CD8-positive, alpha-beta memory T cell (primary cell): Measurements from ENCODE around the gene RAP1B. TPM values are rescaled to one million over a fixed set of nuclear protein-coding genes. Genes with fewer than 3 reads are reported as not detected.
"Not testable (repeated sequence)": the region's sequence is repeated elsewhere in the genome, so short reads cannot be mapped to it uniquely, and the experiment has no call there.

Experiments
- CTCF ChIA-PET: fragments of 350-600 bp; sonication (Branson Sonifier 250); formaldehyde crosslinking; loops from one replicate; lab custom pipeline; 2021; ENCODE audit warnings: antibody characterized with exemption; lab: Charles Lee
- POLR2A ChIA-PET: fragments of 350-600 bp; sonication (Branson Sonifier 250); formaldehyde crosslinking; loops from one replicate; lab custom pipeline; 2021; ENCODE audit warnings: antibody characterized with exemption; lab: Charles Lee
- DNase-seq, 5 donors: peaks; one replicate each; pipeline versions ENCODE4 v3.0.0 to v3.0.0-alpha.2; 2020 to 2022; ENCODE audit warnings: mixed read lengths in 1 of 5
- H3K27ac ChIP-seq: one replicate; pipeline ENCODE4 v1.7.0; 2013; ENCODE audit warnings: low read depth, mild to moderate bottlenecking, low read length, moderate library complexity
- H3K27me3 ChIP-seq: 2 replicates; pipeline ENCODE4 v1.7.0; 2013; ENCODE audit warnings: low read length, mild to moderate bottlenecking; ENCODE audit not compliant: insufficient read depth, poor library complexity, severe bottlenecking
- H3K36me3 ChIP-seq: 2 replicates; pipeline ENCODE4 v1.7.0; 2013; ENCODE audit warnings: mild to moderate bottlenecking, low read length, moderate library complexity; ENCODE audit not compliant: insufficient read depth
- H3K4me1 ChIP-seq: 2 replicates; pipeline ENCODE4 v1.7.0; 2013; ENCODE audit warnings: mild to moderate bottlenecking, low read length, moderate library complexity; ENCODE audit not compliant: insufficient read depth
- H3K4me3 ChIP-seq: 2 replicates; pipeline ENCODE4 v1.7.0; 2013; ENCODE audit warnings: mild to moderate bottlenecking, low read length
- H3K9me3 ChIP-seq: 2 replicates; pipeline ENCODE4 v1.7.0; 2013; ENCODE audit warnings: mild to moderate bottlenecking, low read length
- H3K27ac Mint-ChIP-seq, 8 donors: one replicate each; pipeline ENCODE4 v1.8.0; 2020 to 2021; ENCODE audit warnings: mixed read lengths in 8 of 8, mild to moderate bottlenecking in 6 of 8, inconsistent platforms in 3 of 8, moderate library complexity in 3 of 8
- H3K27me3 Mint-ChIP-seq, 2 donors: one replicate each; pipeline ENCODE4 v1.8.0; 2020 to 2021; ENCODE audit warnings: mixed read lengths in 2 of 2, mild to moderate bottlenecking in 1 of 2, moderate library complexity in 1 of 2
- H3K36me3 Mint-ChIP-seq, 3 donors: one replicate each; pipeline ENCODE4 v1.8.0; 2020 to 2021; ENCODE audit warnings: mixed read lengths in 3 of 3, inconsistent platforms in 1 of 3, mild to moderate bottlenecking in 1 of 3
- H3K4me1 Mint-ChIP-seq, 3 donors: one replicate each; pipeline ENCODE4 v1.8.0; 2020 to 2021; ENCODE audit warnings: mixed read lengths in 3 of 3, inconsistent platforms in 1 of 3, mild to moderate bottlenecking in 1 of 3
- H3K4me3 Mint-ChIP-seq, 7 donors: one replicate each; pipeline ENCODE4 v1.8.0; 2020 to 2021; ENCODE audit warnings: mixed read lengths in 7 of 7, mild to moderate bottlenecking in 6 of 7, moderate library complexity in 4 of 7, inconsistent platforms in 2 of 7
- H3K9me3 Mint-ChIP-seq, 5 donors: one replicate each; pipeline ENCODE4 v1.8.0; 2020 to 2022; ENCODE audit warnings: mixed read lengths in 5 of 5, mild to moderate bottlenecking in 3 of 5, moderate library complexity in 2 of 5, inconsistent platforms in 1 of 5
- polyA plus RNA-seq: library from polyadenylated mRNA; unstranded; fragments of 300-500 nt; fragmentation: Illumina TruSeq; gene quantifications from one replicate; pipeline ENCODE4 v1.2.3, GENCODE V29; 2021
- total RNA-seq, 2 experiments: library from RNA; stranded (reverse); gene quantifications; one replicate each; pipeline ENCODE4 v1.2.3, GENCODE V29; 2021

RAP1B gene
- total and polyA plus RNA-seq, 3 experiments from 2014 or later: 271 to 589 (median 281) TPM

DNA sequence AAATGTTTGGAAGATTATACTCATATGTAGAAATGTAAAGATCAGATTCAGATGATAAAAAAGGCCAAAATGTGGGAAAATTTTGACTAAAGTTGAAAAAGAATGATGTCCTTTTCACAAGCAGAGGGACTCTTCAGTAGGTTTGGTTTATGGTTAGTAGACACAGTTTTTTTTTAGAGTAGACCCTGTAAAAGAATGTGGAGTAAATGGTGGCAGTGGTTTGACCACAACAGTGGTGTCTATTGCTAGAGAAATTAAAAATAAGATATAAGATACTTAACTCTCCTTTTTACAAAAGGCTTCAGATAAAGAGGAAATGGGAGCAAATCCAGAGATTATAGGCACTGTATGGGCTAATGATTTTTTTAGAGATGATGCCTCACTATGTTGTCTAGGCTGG is 21.8 kb downstream of the RAP1B start:
- peak overlapping the region; percentile 18 to 71 (median 59) for H3K27ac Mint-ChIP-seq
- H3K36me3 Mint-ChIP-seq: peaks cover 8 to 57% (median 10%) of the 10 kb centered on the region in 3 donors
- H3K27me3 Mint-ChIP-seq: no peaks in the 10 kb centered on the region
- peaks cover 0 to 7% (median 2%) of the 10 kb centered on the region in 5 donors for H3K9me3 Mint-ChIP-seq
- H3K27me3 ChIP-seq: no peaks in the 10 kb centered on the region
- DNase-seq: no peak
- peaks cover 88% of the 10 kb centered on the region for H3K4me1 ChIP-seq
- no peaks in the 10 kb centered on the region for H3K9me3 ChIP-seq
- H3K4me3 ChIP-seq: no peak overlapping the region
- H3K4me3 Mint-ChIP-seq: peak overlapping the region in 6 of 7 donors; percentile 7 to 44 (median 25)
- POLR2A ChIA-PET: no interaction called here
- peaks cover 6% of the 10 kb centered on the region for H3K36me3 ChIP-seq
- CTCF ChIA-PET: interaction anchor here (0.8 to 1.3 kb wide), 2 partner anchors 15 to 315 kb away, joined by 3 read pairs; no protein-coding TSS in a partner anchor
- H3K4me1 Mint-ChIP-seq: peaks cover 77 to 96% (median 95%) of the 10 kb centered on the region in 3 donors
- no peak overlapping the region for H3K27ac ChIP-seq

DNA sequence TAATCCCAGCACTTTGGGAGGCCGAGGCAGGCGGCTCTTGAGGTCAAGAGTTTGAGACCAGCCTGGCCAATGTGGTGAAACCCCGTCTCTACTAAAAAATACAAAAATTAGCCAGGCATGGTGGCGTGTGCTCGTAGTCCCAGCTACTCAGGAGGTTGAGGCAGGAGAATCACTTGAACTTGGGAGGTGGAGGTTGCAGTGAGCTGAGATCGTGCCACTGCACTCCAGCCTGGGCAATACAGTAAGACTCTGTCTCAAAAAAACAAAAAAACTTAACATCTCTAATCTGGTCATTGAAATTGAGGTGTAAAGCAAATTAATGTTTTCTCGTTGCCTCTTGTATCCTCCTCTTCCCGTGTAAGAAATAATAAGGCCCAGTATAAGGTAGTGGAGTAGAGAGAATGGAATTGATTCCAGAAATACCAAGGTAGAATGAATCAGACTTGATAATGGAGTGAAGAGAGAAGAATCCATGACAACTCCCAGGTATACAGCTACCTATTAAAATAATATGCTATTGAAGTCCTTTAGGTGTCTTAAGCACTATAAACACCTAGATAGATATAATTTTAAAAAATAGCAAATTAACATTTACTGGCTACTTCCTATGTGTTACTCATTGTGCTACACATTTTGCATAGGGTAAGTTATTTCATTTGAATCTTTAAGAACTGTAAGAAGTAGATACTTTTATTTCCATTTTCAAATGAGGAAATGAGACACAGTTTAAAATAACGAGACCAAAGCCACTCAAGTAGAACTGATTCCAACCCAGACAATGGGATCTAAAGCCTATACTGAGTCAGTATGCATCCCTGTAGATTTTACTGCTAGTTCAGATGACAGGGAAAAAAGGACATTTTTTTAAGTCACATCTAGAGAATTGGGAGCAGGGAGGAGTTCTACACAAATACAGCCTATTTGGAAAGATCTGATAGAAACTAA is 23.2 kb downstream of the RAP1B start:
- Histone ChIP-seq H3K4me1 (peaks cover 89% of the 10 kb centered on the region), H3K27me3 (no peaks in the 10 kb centered on the region), H3K27ac (no peak overlapping the region), H3K4me3 (no peak overlapping the region), H3K36me3 (no peaks in the 10 kb centered on the region), H3K9me3 (no peaks in the 10 kb centered on the region)
- Mint-ChIP-seq H3K4me1 (peaks cover 85 to 96% (median 96%) of the 10 kb centered on the region in 3 donors), H3K27ac (peak overlapping the region; percentile 9 to 72 (median 60)), H3K36me3 (peaks cover 0 to 48% (median 6%) of the 10 kb centered on the region in 3 donors), H3K27me3 (no peaks in the 10 kb centered on the region), H3K4me3 (peak overlapping the region in 6 of 7 donors; percentile 9 to 79 (median 34)), H3K9me3 (no peaks in the 10 kb centered on the region)
- DNase-seq: no peak
- ChIA-PET CTCF (interaction anchor here (1.3 kb wide), 1 partner anchor 316 kb away, joined by 3 read pairs; no protein-coding TSS in a partner anchor), POLR2A (no interaction called here)

DNA sequence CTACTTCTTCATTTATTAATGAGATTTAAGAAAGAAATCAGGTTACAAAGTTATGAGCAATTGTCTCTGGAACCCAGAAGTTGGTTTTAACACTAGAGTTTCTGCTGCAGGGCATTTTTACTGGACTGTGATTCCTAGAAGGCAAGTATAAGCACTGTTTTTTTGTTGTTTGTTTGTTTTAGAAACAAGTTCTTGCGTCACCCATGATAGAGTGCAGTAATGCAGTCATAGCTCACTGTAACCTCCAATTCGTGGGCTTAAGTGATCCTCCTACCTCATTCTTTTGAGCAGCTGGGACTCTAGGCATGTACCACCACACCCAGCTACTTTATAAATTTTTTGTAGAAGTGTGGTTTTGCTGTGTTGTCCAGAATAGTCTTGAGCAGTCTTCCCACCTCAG is 25.6 kb downstream of the RAP1B start:
- DNase-seq: no peak
- H3K27me3 ChIP-seq: no peaks in the 10 kb centered on the region
- no peaks in the 10 kb centered on the region for H3K27me3 Mint-ChIP-seq
- peak overlapping the region in 5 of 7 donors; percentile 10 to 49 (median 25) for H3K4me3 Mint-ChIP-seq
- peak overlapping the region in 6 of 8 donors; percentile 37 to 75 (median 59) for H3K27ac Mint-ChIP-seq
- no peaks in the 10 kb centered on the region for H3K9me3 ChIP-seq
- H3K27ac ChIP-seq: no peak overlapping the region
- ChIA-PET CTCF (interaction anchor here (1.2 kb wide), 1 partner anchor 278 kb away, joined by 5 read pairs; no protein-coding TSS in a partner anchor), POLR2A (interaction anchor here (0.6 kb wide), 1 partner anchor 1020 kb away, joined by 3 read pairs; no protein-coding TSS in a partner anchor)
- H3K9me3 Mint-ChIP-seq: no peaks in the 10 kb centered on the region
- peaks cover 0 to 35% (median 6%) of the 10 kb centered on the region in 3 donors for H3K36me3 Mint-ChIP-seq
- peaks cover 87% of the 10 kb centered on the region for H3K4me1 ChIP-seq
- peaks cover 85 to 96% (median 96%) of the 10 kb centered on the region in 3 donors for H3K4me1 Mint-ChIP-seq
- H3K36me3 ChIP-seq: no peaks in the 10 kb centered on the region
- no peak overlapping the region for H3K4me3 ChIP-seq

DNA sequence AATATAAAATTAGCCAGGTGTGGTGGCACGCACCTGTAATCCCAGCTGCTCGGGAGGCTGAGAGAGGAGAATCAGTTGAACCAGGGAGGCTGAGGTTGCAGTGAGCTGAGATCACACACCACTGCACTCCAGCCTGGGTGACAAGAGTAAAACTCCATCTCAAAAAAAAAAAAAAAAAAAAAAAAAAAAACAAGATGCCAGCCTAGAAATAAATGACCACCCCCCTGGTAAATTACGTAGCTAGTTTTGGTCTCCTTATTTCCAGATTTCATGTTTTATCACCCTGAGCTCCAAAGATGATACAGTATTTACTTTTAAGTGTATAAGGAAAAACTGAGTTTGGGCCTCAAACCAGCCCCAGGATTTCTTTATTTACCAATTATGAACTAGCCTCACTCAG is 26.7 kb downstream of the RAP1B start:
- H3K27me3 ChIP-seq, H3K36me3 ChIP-seq, H3K27ac ChIP-seq, H3K9me3 Mint-ChIP-seq, DNase-seq, H3K27me3 Mint-ChIP-seq, H3K9me3 ChIP-seq, H3K4me3 ChIP-seq: not testable (repeated sequence)
- H3K4me3 Mint-ChIP-seq: peak overlapping the region in 6 of 7 donors; percentile 4 to 70 (median 36)
- H3K4me1 Mint-ChIP-seq: peaks cover 89 to 99% (median 97%) of the 10 kb centered on the region in 3 donors
- H3K27ac Mint-ChIP-seq: peak overlapping the region in 5 of 8 donors; percentile 15 to 69 (median 58)
- peaks cover 84% of the 10 kb centered on the region for H3K4me1 ChIP-seq
- ChIA-PET POLR2A (interaction anchor here (1.0 kb wide), 1 partner anchor 27 kb away, joined by 6 read pairs; the partner anchor contains the start of gene RAP1B), CTCF (interaction anchor here (0.7 to 1.1 kb wide), 3 partner anchors 15 to 43 kb away, joined by 3 read pairs; no protein-coding TSS in a partner anchor)
- H3K36me3 Mint-ChIP-seq: peaks cover 0 to 35% (median 2%) of the 10 kb centered on the region in 3 donors

DNA sequence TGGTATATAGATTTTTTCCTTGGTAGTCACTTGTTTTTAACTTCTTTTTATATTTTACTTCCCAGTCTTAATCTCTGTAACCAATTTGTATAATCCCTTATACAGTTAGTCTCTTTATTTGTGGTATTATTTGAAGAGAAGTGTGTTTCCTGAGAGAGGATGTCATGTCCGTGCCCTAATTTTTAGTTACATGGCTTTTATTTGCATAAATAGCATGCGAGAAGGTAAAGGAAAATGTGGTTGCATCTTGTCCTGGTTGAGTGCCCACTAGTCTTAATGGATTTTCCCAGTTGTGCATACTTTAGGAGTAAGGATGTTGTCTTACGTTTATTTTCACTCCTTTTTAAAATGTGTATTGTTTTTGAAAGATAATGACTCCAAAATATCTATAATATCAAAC is 27.5 kb downstream of the RAP1B start:
- Histone ChIP-seq H3K36me3 (no peaks in the 10 kb centered on the region), H3K27me3 (no peaks in the 10 kb centered on the region), H3K9me3 (no peaks in the 10 kb centered on the region), H3K27ac (no peak overlapping the region), H3K4me1 (peaks cover 84% of the 10 kb centered on the region), H3K4me3 (no peak overlapping the region)
- Mint-ChIP-seq H3K4me3 (peak overlapping the region in 5 of 7 donors; percentile 1 to 43 (median 26)), H3K4me1 (peaks cover 88 to 99% (median 97%) of the 10 kb centered on the region in 3 donors), H3K27ac (peak overlapping the region; percentile 2 to 87 (median 13)), H3K27me3 (no peaks in the 10 kb centered on the region), H3K9me3 (no peaks in the 10 kb centered on the region), H3K36me3 (peaks cover 0 to 35% (median 6%) of the 10 kb centered on the region in 3 donors)
- no peak for DNase-seq
- ChIA-PET CTCF (interaction anchor here (1.0 kb wide), 1 partner anchor 43 kb away, joined by 3 read pairs; no protein-coding TSS in a partner anchor), POLR2A (interaction anchor here (1.0 kb wide), 1 partner anchor 28 kb away, joined by 6 read pairs; the partner anchor contains the start of gene RAP1B)

DNA sequence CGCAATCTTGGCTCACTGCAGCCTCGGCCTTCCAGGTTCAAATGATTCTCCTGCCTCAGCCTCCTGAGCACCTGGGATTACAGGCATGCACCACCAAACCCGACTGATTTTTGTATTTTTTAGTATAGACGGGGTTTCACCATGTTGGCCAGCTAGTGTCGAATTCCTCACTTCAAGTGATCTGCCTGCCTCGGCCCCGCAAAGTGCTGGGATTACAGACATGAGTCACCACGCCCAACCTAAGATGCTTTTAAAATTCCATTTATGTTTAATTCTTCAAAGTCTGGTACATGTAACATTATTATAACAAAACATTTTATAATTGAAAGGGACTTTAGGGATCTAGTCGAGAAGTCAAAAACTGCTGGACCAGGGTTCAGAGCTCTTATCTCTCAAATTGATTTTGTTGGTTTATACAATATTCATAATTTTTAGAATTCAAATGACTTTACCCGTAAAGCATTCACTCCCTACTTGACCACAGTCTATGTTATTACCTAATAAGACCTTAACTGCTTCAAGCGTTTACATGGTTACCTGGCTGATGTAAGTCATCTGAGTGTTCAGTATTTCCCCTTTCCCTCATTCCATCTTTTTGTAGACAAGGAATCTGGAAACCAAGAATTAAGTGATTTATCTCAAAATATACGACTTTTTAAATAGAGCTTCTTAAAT is 28.2 kb downstream of the RAP1B start:
- Mint-ChIP-seq H3K36me3 (peaks cover 0 to 32% (median 6%) of the 10 kb centered on the region in 3 donors), H3K4me3 (peak overlapping the region in 6 of 7 donors; percentile 41 to 79 (median 66)), H3K27me3 (no peaks in the 10 kb centered on the region), H3K4me1 (peaks cover 83 to 99% (median 96%) of the 10 kb centered on the region in 3 donors), H3K9me3 (no peaks in the 10 kb centered on the region), H3K27ac (peak overlapping the region in 7 of 8 donors; percentile 26 to 78 (median 62))
- Histone ChIP-seq H3K36me3 (no peaks in the 10 kb centered on the region), H3K27me3 (no peaks in the 10 kb centered on the region), H3K4me1 (peaks cover 82% of the 10 kb centered on the region), H3K27ac (no peak overlapping the region), H3K9me3 (no peaks in the 10 kb centered on the region), H3K4me3 (no peak overlapping the region)
- POLR2A ChIA-PET: interaction anchor here (0.6 to 0.9 kb wide), 2 partner anchors 21 to 28 kb away, joined by 3 to 4 read pairs; partner anchors contain the start of gene RAP1B
- DNase-seq: no peak
- CTCF ChIA-PET: interaction anchor here (2.2 kb wide), 1 partner anchor 10 kb away, joined by 5 read pairs; no protein-coding TSS in a partner anchor

DNA sequence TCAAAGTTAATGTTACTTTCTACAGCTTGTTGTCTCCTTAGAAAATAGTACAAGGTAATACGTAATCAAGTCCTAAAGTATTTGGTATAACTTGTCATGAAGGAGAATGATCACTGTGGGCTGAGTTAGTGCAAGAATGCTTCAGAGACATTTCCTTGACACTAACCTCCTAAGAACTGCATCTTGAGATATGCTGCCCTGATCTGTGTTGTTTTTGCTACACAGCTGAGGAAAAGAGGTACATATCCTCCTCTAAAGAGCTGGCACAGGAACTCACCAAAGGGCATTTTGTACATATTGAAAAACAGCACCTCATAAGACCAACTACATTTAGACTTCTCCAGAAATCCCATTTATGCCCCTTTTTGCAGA is 28.7 kb downstream of the RAP1B start:
- Histone ChIP-seq H3K36me3 (no peaks in the 10 kb centered on the region), H3K4me1 (peaks cover 77% of the 10 kb centered on the region), H3K9me3 (no peaks in the 10 kb centered on the region), H3K4me3 (no peak overlapping the region), H3K27me3 (no peaks in the 10 kb centered on the region), H3K27ac (no peak overlapping the region)
- H3K9me3 Mint-ChIP-seq: no peaks in the 10 kb centered on the region
- ChIA-PET POLR2A (interaction anchor here (0.6 to 0.9 kb wide), 2 partner anchors 22 to 29 kb away, joined by 3 to 4 read pairs; partner anchors contain the start of gene RAP1B), CTCF (interaction anchor here (2.2 kb wide), 1 partner anchor 10 kb away, joined by 5 read pairs; no protein-coding TSS in a partner anchor)
- H3K4me3 Mint-ChIP-seq: peak overlapping the region; percentile 9 to 79 (median 45)
- peak overlapping the region; percentile 7 to 84 (median 71) for H3K27ac Mint-ChIP-seq
- peaks cover 82 to 98% (median 95%) of the 10 kb centered on the region in 3 donors for H3K4me1 Mint-ChIP-seq
- no peak for DNase-seq
- no peaks in the 10 kb centered on the region for H3K27me3 Mint-ChIP-seq
- H3K36me3 Mint-ChIP-seq: peaks cover 0 to 34% (median 6%) of the 10 kb centered on the region in 3 donors
